ENCODE data around the gene UNK.
"Not testable (repeated sequence)": the region's sequence is repeated elsewhere in the genome, so short reads cannot be mapped to it uniquely, and the experiment has no call there.

The UNK gene

GRCh38 chr17:75754378-75755204 lies 30.0 kb upstream of the UNK start:
- DNase-seq = no peak

GRCh38 chr17:75755205-75755901 lies 29.3 kb upstream of the UNK start:
- no peak for DNase-seq

GRCh38 chr17:75755990-75756389 lies 28.6 kb upstream of the UNK start:
- no peak for DNase-seq

GRCh38 chr17:75756451-75757085 lies 28.0 kb upstream of the UNK start:
- no peak for DNase-seq

DNA sequence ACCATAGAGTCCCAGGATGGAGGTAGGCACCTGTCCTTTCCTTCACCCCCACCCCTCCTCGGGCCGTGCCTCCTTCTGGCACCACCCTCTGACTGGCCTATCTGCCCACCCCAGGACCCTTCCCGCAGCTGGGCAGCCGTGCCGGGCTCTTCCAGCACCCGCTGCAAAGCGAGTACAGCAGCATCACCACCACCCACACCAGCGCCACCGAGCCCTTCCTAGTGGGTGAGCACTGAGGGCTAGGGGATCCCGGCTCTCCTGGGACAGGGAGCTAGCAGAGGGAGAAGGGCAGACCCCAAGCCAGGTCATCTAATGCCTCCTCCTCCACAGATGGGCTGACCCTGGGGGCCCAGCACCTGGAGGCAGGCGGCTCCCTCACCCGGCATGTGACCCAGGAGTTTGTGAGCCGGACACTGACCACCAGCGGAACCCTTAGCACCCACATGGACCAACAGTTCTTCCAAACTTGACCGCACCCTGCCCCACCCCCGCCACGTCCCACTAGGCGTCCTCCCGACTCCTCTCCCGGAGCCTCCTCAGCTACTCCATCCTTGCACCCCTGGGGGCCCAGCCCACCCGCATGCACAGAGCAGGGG lies 27.4 kb upstream of the UNK start:
- no peak for DNase-seq

DNA sequence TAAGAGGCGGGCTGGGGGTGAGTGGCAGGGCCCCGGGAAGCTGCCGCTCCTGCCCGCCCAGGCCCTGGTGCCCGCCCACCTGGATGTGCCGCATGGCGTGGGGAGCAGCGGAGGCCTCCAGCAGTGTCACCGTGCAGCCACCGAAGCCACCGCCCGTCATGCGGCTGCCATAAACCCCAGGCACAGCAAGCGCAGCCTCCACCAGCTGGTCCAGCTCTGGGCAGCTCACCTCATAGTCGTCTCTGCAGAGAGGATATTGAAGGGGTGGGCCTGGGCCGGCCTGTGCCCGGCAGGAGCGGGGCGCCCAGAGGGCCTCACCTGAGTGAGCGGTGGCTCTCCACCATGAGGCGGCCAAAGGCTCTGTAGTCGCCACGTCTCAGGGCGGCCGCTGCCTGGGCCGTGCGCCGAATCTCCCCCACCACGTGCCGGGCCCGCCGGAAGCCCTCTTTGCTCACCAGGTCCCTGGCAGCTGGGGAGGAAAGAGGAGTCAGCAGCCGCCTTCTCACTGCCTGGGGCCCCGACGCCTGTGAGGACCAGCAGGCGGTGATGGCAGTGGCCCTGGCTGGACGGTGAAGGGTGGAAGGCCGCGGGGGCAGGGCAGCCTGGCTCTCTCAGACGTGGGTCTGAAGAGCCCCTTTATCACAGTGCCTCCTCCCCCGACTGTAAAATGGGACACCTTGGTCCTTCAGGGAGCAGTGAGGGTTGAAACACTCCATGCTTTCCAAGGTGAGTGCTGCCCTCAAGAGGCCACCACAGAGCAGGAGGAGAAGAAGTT lies 26.3 kb upstream of the UNK start:
- no peak for DNase-seq

DNA sequence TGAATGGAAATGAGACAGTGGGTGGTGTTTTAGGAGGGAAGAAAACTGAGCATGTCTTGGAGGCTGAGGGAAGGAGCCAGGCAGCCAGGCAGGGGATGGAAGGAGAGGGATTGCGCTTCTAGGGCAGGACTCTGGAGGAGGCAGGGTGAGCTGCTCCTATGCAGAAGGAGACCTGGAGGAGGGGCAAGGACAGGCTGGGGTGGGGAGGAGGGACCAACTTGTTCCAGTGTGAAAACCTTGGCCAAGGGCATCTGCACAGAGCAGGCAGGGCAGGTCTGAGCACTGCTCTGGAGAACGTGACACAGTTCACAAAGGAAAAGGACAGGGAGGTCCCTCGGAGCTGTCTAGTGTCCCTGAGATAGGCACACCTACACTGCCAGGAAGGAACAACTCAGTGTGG lies 25.1 kb upstream of the UNK start:
- no peak for DNase-seq

DNA sequence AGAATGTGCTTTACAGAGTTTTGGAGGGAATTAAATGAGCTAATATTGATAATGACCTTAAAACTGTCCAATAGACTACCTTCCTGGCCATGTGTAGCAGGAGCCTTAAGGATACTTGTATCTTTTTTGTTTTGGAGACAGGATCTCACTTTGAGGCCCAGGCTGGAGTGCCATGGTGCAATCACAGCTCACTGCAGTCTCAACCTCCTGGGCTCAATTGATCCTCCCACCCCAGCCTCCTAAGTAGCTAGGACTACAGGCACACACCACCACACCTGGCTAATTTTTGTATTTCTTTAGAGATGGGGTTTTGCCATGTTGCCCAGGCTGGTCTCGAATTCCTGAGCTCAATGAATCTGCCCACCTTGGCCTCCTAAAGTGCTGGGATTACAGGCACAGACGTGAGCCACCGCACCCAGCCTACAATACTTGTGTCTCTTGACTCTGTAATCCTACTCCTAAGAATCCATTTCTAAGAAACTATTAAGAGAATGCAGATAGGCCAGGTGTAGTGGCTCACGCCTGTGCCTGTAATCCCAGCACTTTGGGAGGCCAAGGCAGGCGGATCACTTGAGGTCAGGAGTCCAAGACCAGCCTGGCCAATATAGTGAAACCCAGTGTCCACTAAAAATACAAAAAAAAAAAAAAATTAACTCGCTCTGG lies 24.5 kb upstream of the UNK start:
- not testable (repeated sequence) for DNase-seq

- no peak for DNase-seq
These were observed 21.9 kb upstream of the UNK start for GRCh38 chr17:75762513-75763268.

- no peak for DNase-seq
These were observed 21.4 kb upstream of the UNK start for GRCh38 chr17:75763269-75763607.

GRCh38 chr17:75763613-75764416 lies 20.8 kb upstream of the UNK start:
- DNase-seq = no peak

GRCh38 chr17:75764417-75764710 lies 20.2 kb upstream of the UNK start:
- DNase-seq = no peak

- peak; percentile 76 to 78 for DNase-seq
These were observed 19.7 kb upstream of the UNK start, which contains the start of gene GALK1 for GRCh38 chr17:75764711-75765421. GALK1 (minus strand) TSS chr17:75765192; CDS start chr17:75765136, 56 bp downstream.

GRCh38 chr17:75765981-75766380 lies 18.6 kb upstream of the UNK start:
- no peak for DNase-seq

DNA sequence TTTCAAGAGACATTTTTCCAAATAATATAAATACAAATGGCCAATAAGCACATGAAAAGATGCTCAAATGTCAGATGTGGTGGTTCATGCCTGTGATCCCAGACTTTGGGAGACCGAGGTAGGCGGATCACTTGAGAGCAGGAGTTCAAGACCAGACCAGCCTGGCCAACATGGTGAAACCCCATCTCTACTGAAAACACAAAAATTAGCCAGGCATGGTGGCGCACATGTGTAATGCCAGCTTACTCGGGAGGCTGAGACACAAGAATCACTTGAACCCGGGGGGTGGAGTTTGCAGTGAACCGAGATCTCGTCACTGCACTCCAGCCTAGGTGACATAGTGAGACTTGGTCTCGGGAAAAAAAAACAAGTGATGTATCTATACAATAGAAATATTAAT lies 16.7 kb upstream of the UNK start:
- no peak for DNase-seq

DNA sequence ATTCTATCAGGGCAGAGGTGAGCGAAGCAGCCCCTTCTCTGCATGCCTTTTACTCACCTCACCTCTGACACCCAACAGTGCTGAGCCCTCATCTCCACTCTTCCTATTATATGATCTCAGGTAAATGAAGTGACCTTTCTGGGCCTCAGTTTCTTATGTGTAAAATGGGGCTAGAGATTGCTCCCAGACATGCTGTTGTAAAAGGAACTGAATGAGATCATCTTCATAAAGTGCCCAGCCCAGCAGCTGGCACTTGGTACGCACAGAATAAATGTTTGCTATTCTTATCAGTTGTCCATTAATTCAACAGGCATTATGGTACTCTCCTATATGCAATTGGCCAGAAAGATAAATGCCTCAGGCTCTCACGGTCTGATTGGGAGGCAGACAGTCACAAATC lies 15.1 kb upstream of the UNK start:
- no peak for DNase-seq

DNA sequence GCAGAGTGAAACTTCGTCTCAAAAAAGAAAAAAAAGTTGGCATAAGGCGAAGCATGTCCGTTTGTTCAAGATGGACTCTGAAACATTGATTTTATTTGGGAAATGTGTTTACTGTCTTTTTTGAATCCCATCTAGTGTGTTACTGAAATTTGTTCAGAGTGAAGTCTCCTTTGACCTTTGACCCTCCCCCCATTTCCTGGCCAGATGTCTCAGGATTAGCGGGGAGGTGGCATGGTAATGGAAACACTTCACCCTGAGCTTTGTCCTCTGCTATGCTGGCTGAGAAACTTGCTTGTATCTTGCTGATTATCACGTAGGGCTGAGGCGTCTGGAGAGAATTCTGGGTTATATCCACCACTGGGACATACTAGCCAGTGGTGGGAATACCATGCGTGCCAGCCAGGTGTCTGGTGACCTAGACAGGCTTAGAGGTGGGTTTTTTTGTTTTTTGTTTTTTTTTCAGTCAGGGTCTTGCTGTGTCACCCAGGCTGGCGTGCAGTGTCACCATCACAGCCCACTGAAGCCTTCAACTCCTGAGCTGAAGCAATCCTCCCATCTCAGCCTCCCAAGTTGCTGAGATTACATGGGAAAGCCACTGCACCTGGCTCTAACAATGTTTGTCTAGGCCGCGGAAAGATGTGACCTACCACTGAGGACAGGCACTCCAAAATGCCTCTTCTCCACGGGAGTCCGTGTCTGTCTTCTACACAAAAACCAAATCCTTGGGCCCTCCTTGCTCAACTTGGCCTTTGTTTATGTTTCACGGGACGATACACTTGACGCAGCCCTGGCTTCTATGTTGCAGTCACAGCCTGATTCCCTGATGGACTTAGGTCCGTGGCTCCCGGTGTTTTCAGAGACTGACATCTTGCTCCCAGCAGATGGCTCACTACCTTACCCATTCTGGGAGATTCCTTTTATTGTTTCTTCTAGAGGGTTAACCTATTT lies 13.0 kb upstream of the UNK start:
- no peak for DNase-seq

DNA sequence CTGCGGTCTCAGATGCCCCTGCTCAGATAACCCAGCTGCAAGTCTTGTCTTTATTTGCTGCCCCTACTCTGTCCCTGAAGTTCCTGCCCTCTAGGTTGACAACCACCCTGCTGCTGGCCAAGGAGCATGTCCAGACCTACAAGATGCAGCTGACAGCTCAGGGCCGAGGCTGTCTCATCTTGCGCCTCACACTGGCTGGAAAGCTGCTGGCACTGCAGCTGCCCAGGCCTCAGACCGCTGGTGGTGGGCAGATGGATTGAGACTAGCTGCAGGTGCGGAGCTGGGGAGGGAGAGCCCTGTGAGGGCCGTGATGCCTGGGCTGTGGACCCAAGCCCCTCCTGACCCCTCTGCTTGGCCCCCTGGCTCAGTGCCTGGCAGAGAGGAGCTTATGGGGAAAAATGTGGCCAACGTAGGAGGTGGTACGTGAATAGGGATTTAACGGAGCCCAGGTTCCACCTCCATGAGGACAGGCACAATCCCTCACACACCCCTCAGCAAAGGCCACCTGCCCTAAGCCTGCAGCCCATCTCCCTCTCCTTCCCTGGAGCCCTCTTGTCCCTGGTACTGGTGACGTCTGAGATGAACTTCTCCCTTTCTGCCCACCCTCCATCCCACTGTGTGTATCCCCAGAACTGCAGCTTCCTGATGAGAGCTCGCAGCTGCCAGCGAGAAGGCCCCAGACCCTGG lies 11.3 kb upstream of the UNK start:
- no peak for DNase-seq

Measured in activated CD4-positive, alpha-beta T cell treated with anti-CD3 and anti-CD28 coated beads, Interleukin-2, amount 50 U/mL, for 48 hours (primary cell).